Panc1 (cell line): Measurements from ENCODE around the gene ESCO1. TPM values are rescaled to one million over a fixed set of nuclear protein-coding genes. Genes with fewer than 3 reads are reported as not detected.

Experiments
- ATAC-seq: fragments of 200-7000 bp; cut with Tn5 transposase; 2 replicates; pipeline ENCODE4 v1.9.1; 2020; ENCODE audit warnings: mild to moderate bottlenecking, moderate library complexity
- BruUV-seq: library from RNA; stranded (reverse); fragments of 400-500 nt; replicated peaks from 2 replicates; lab custom pipeline; 2021; lab: Mats Ljungman, UMichigan
- CTCF ChIA-PET: fragments of 300-600 bp; sonication (Branson Sonifier 250); formaldehyde crosslinking; loops from one replicate; lab custom pipeline; 2022; ENCODE audit warnings: antibody characterized with exemption; lab: Charles Lee
- POLR2A ChIA-PET: fragments of 300-600 bp; sonication (Branson Sonifier 250); formaldehyde crosslinking; loops from one replicate; lab custom pipeline; 2022; ENCODE audit warnings: antibody characterized with exemption; lab: Charles Lee
- DNase-seq: peaks from one replicate; pipeline ENCODE4 v3.0.0-alpha.2; 2010; ENCODE audit warnings: low read depth, low spot score
- H3K27ac ChIP-seq: 2 replicates; pipeline ENCODE4 v1.5.1; 2011; ENCODE audit warnings: mild to moderate bottlenecking, low read length, inconsistent platforms
- H3K27me3 ChIP-seq: fragments of 200-500 bp; sonication (Bioruptor generic); 2 replicates; pipeline ENCODE4 v1.6.0; 2014; ENCODE audit warnings: low read length, inconsistent platforms; ENCODE audit not compliant: control insufficient read depth, insufficient read depth
- H3K36me3 ChIP-seq: fragments of 200-500 bp; sonication (Bioruptor generic); 2 replicates; pipeline ENCODE4 v1.5.1; 2014; ENCODE audit warnings: inconsistent platforms, mild to moderate bottlenecking, low read length, moderate library complexity; ENCODE audit not compliant: control insufficient read depth, insufficient read depth
- H3K4me1 ChIP-seq: 2 replicates; pipeline ENCODE4 v1.5.1; 2011; ENCODE audit warnings: inconsistent platforms, mild to moderate bottlenecking, low read length, moderate library complexity; ENCODE audit not compliant: control insufficient read depth, insufficient read depth
- H3K4me3 ChIP-seq, 2 experiments: 2 replicates each; pipeline ENCODE4 v1.5.1; 2011 to 2012; ENCODE audit warnings: low read depth in 2 of 2, low read length in 2 of 2, mild to moderate bottlenecking in 2 of 2, inconsistent platforms in 1 of 2, moderate library complexity in 1 of 2
- H3K9me3 ChIP-seq: fragments of 200-500 bp; sonication (Bioruptor generic); 2 replicates; pipeline ENCODE4 v1.5.1; 2014; ENCODE audit warnings: low read depth, mild to moderate bottlenecking, inconsistent platforms, low read length, moderate library complexity; ENCODE audit not compliant: control insufficient read depth, insufficient read depth
- CTCF ChIP-seq: fragments of 450-650 bp; IDR thresholded peaks from 2 replicates; pipeline ENCODE4 v1.5.1; 2017; ENCODE audit warnings: mild to moderate bottlenecking
- POLR2AphosphoS5 ChIP-seq: IDR thresholded peaks from 2 replicates; pipeline ENCODE4 v1.6.1; 2012; ENCODE audit warnings: mild to moderate bottlenecking, low read depth, low read length, moderate library complexity
- REST ChIP-seq, 2 experiments: IDR thresholded peaks; 2 replicates each; pipeline ENCODE4 v1.6.1; 2011 to 2012; ENCODE audit warnings: low read depth in 2 of 2, control low read depth in 1 of 2, low read length in 1 of 2, mild to moderate bottlenecking in 1 of 2, moderate library complexity in 1 of 2; ENCODE audit not compliant: insufficient read depth in 1 of 2
- SIN3A ChIP-seq: IDR thresholded peaks from 2 replicates; pipeline ENCODE4 v1.6.1; 2012; ENCODE audit warnings: low read depth, mild to moderate bottlenecking, low read length, moderate library complexity, borderline replicate concordance; ENCODE audit not compliant: insufficient read depth
- TCF7L2 ChIP-seq: IDR thresholded peaks from 2 replicates; pipeline ENCODE4 v1.6.1; 2011; ENCODE audit warnings: mild to moderate bottlenecking, low read depth, low read length, inconsistent platforms
- in situ Hi-C: cut with HindIII; loops from 2 replicates; pipeline ENCODE4 v1.10.0; 2016; ENCODE audit warnings: low sequenced_read_pairs, low pct_unique_long_range_greater_than_20kb
- intact Hi-C: fragments of 100-400 bp; cut with micrococcal nuclease; formaldehyde crosslinking; loops from one replicate; pipeline ENCODE4 v1.10.0; 2022; ENCODE audit not compliant: unreplicated experiment
- total RNA-seq: library from RNA; stranded (reverse); gene quantifications from one replicate; pipeline ENCODE4 v1.2.1, GENCODE V29; 2021; ENCODE audit not compliant: unreplicated experiment

The ESCO1 gene
- total RNA-seq, 1 experiment from 2014 or later = 15.4 TPM

GRCh38 chr18:21513741-21514140 lies 86.8 kb downstream of the ESCO1 start:
- H3K4me3 ChIP-seq = no peak overlapping the region
- in situ Hi-C loops (no loop called here), intact Hi-C loops (no loop called here)
- H3K4me1 ChIP-seq = no peaks in the 10 kb centered on the region
- no TSS peak for BruUV-seq
- no peak for DNase-seq
- H3K27ac ChIP-seq = no peak overlapping the region
- POLR2A ChIA-PET = no interaction called here
- H3K27me3 ChIP-seq = no peaks in the 10 kb centered on the region
- TF ChIP-seq TCF7L2 (no peak), POLR2AphosphoS5 (no peak), SIN3A (no peak), REST (IDR thresholded peaks at IDR 0.05; ENCODE audit: insufficient read depth in 1 of 2, low read depth in 2 of 2, low read length in 1 of 2) (no peak), CTCF (no peak)
- CTCF ChIA-PET = no interaction called here
- H3K36me3 ChIP-seq = no peaks in the 10 kb centered on the region; the same call in 1 of the 2 replicates
- ATAC-seq = no peak
- H3K9me3 ChIP-seq = no peaks in the 10 kb centered on the region

- Histone ChIP-seq H3K4me1 (no peaks in the 10 kb centered on the region), H3K36me3 (no peaks in the 10 kb centered on the region; the same call in 1 of the 2 replicates), H3K27ac (no peak overlapping the region), H3K4me3 (no peak overlapping the region), H3K27me3 (no peaks in the 10 kb centered on the region), H3K9me3 (no peaks in the 10 kb centered on the region)
- BruUV-seq = no TSS peak
- intact Hi-C loops (no loop called here), in situ Hi-C loops (no loop called here)
- no peak for DNase-seq
- ChIA-PET POLR2A (no interaction called here), CTCF (no interaction called here)
- no peak for ATAC-seq
- no peak for TF ChIP-seq SIN3A
- TF ChIP-seq TCF7L2 = no peak
- no peak for TF ChIP-seq POLR2AphosphoS5
- no peak for TF ChIP-seq CTCF
- TF ChIP-seq REST (IDR thresholded peaks at IDR 0.05; ENCODE audit: insufficient read depth in 1 of 2, low read depth in 2 of 2, low read length in 1 of 2) = no peak
These were observed 87.2 kb downstream of the ESCO1 start for GRCh38 chr18:21513292-21513691.
